Measurements from ENCODE around the gene RAMP2. TPM values are rescaled to one million over a fixed set of nuclear protein-coding genes. Genes with fewer than 3 reads are reported as not detected.

RAMP2 gene
- total RNA-seq, 2 donors from 2014 or later = 4.9 to 5.1 TPM

DNA sequence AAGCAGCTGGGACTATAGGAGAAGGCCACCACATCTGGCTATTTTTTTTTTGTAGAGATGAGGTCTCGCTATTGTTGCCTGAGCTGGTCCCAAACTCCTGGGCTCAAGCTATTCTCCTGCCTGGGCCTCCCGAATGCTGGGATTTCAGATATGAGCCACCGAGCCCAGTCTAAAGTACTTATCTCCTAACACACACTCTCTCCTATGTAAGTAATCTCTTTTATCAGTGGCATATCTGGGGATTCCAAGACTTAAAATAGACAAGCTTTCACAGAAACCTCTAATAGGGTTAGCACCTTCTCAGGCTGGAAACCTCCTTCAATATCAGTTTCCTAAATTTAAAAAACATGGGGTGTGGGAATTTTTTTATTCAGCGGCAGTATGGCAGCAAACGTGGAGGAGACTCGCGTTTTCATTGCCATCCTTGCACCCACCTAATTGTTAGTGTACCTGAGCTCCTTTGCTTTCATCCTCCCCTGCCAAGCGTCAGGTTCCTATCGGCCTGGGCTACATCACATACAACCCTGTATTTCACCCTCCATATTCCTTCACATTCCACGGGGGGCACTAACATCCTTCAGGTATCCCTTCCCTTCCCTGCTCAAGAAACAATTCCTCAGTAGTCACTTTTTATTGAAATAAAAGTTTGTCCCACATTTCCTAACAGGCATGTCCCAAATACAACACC lies 17.3 kb upstream of the RAMP2 start:
- peak overlapping the region; percentile 78 for H3K4me3 Mint-ChIP-seq
- Histone ChIP-seq H3K36me3 (ENCODE audit: control insufficient read depth, insufficient read depth, low read length) (no peaks in the 10 kb centered on the region), H3K9me3 (ENCODE audit: control insufficient read depth, low read length) (no peaks in the 10 kb centered on the region), H3K4me3 (ENCODE audit: low read length) (peak overlapping the region; percentile 86), H3K4me1 (ENCODE audit: control insufficient read depth, insufficient read depth, low read length) (peaks cover 3% of the 10 kb centered on the region), H3K9ac (ENCODE audit: extremely low read depth, low read length, poor library complexity, severe bottlenecking) (peak overlapping the region; percentile 59), H3K27ac (ENCODE audit: low read depth, low read length) (no peak overlapping the region), H3K27me3 (ENCODE audit: control insufficient read depth, insufficient read depth, low read length, poor library complexity, severe bottlenecking) (peaks cover 48% of the 10 kb centered on the region)
- WGBS, 2 experiments (ENCODE audit: insufficient coverage in 1 of 2, insufficient read length in 1 of 2) = 55 to 62% methylated on average over 8 to 10 of the region's 10 CpGs
- no peak for DNase-seq
- peaks cover 29% of the 10 kb centered on the region for H3K27me3 Mint-ChIP-seq (ENCODE audit: insufficient read depth)
- H3K36me3 Mint-ChIP-seq (ENCODE audit: low read depth) = no peaks in the 10 kb centered on the region
- peaks cover 4% of the 10 kb centered on the region for H3K9me3 Mint-ChIP-seq
- H3K4me1 Mint-ChIP-seq = peaks cover 9% of the 10 kb centered on the region
- TF ChIP-seq, protein P1, sequence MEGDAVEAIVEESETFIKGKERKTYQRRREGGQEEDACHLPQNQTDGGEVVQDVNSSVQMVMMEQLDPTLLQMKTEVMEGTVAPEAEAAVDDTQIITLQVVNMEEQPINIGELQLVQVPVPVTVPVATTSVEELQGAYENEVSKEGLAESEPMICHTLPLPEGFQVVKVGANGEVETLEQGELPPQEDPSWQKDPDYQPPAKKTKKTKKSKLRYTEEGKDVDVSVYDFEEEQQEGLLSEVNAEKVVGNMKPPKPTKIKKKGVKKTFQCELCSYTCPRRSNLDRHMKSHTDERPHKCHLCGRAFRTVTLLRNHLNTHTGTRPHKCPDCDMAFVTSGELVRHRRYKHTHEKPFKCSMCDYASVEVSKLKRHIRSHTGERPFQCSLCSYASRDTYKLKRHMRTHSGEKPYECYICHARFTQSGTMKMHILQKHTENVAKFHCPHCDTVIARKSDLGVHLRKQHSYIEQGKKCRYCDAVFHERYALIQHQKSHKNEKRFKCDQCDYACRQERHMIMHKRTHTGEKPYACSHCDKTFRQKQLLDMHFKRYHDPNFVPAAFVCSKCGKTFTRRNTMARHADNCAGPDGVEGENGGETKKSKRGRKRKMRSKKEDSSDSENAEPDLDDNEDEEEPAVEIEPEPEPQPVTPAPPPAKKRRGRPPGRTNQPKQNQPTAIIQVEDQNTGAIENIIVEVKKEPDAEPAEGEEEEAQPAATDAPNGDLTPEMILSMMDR (conservative IDR thresholded peaks at IDR 0.05) = peak; percentile 46
- peak overlapping the region; percentile 95 for H3K27ac Mint-ChIP-seq

DNA sequence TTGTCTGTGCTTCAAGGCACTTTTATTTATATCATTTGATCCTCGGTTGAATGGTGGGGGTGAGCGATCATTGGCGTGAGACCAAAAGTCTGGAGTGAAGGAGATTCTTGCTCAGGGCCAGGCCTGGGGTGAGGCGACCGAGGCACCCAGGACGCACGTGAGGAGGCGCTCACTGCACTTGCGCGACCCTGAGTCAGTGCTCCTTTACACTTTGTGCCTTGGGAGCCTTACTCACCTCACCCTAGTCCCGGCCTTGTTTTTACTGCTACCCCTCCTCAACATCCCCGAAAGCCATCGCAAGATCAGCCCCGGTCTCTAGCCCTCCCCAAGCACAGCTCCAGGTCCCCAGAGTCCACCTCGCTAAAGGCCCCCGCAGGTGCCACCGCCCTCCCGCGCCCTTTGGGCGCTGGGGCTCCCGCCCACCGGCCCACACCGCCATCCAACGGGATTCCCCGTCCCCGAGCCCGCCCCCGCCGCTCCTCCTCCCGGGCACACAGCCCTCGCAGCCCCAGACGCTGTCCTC lies 16.7 kb upstream of the RAMP2 start:
- 2 to 6% methylated on average over 3 to 27 of the region's 32 CpGs for WGBS, 2 experiments (ENCODE audit: insufficient coverage in 1 of 2, insufficient read length in 1 of 2)
- Histone ChIP-seq H3K27me3 (ENCODE audit: control insufficient read depth, insufficient read depth, low read length, poor library complexity, severe bottlenecking) (peaks cover 48% of the 10 kb centered on the region), H3K9ac (ENCODE audit: extremely low read depth, low read length, poor library complexity, severe bottlenecking) (peak overlapping the region; percentile 59), H3K4me1 (ENCODE audit: control insufficient read depth, insufficient read depth, low read length) (peaks cover 7% of the 10 kb centered on the region), H3K36me3 (ENCODE audit: control insufficient read depth, insufficient read depth, low read length) (no peaks in the 10 kb centered on the region), H3K9me3 (ENCODE audit: control insufficient read depth, low read length) (no peaks in the 10 kb centered on the region), H3K4me3 (ENCODE audit: low read length) (peak overlapping the region; percentile 86), H3K27ac (ENCODE audit: low read depth, low read length) (peak overlapping the region; percentile 75)
- DNase-seq = no peak
- no peaks in the 10 kb centered on the region for H3K36me3 Mint-ChIP-seq (ENCODE audit: low read depth)
- peaks cover 4% of the 10 kb centered on the region for H3K9me3 Mint-ChIP-seq
- peaks cover 29% of the 10 kb centered on the region for H3K27me3 Mint-ChIP-seq (ENCODE audit: insufficient read depth)
- H3K4me3 Mint-ChIP-seq = peak overlapping the region; percentile 78
- H3K4me1 Mint-ChIP-seq = peaks cover 13% of the 10 kb centered on the region
- TF ChIP-seq, protein P1 (conservative IDR thresholded peaks at IDR 0.05) = peak; percentile 34
- peak overlapping the region; percentile 95 for H3K27ac Mint-ChIP-seq

DNA sequence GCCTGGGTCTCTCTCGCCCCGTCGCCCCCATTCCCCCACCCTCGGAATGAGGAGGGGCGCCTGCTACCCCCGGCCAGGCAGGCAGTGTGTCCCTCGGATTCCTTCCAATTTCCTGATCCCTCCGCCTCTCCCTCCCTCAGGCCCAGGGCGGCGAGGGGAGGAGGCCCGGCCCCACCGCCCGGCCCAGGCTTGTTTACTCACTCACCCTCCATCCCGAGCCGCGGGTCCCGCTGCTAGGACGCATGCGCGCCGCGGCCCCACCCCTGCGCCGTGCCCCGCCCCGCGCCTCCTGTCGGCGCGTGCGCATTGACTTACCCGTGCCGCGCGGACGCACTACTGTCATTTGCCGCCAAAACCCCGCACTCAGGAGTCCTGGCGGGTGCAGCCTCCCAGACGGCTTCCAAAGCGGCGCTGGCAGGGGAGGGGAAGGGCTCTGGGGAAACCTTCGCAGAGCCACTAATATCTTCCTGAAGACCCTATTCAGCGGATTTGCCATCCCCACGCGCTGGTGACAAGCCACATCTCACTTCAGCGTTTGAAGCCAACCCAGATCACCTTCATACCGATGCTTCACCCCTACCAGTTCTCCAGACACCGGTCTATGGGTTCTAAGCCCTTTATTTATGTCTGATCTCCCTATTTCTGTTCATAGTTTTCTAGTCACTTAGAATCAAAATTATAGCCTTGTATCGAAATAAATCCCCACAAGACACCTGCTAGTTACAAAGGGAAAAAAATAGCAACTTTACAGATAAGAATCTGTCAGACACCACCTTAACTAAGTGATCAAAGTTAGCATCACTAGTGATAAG lies 16.0 kb upstream of the RAMP2 start, which contains the start of gene EZH1:
Gene EZH1, minus strand, starts transcription at position 235 of the 812 bp plus-strand sequence. CDS start 16,099 bp downstream, outside the sequence.
- peaks cover 16% of the 10 kb centered on the region for H3K4me1 Mint-ChIP-seq
- DNase-seq = peak; percentile 99
- peaks cover 29% of the 10 kb centered on the region for H3K27me3 Mint-ChIP-seq (ENCODE audit: insufficient read depth)
- TF ChIP-seq, protein P1 (conservative IDR thresholded peaks at IDR 0.05) = no peak
- no peaks in the 10 kb centered on the region for H3K36me3 ChIP-seq (ENCODE audit: control insufficient read depth, insufficient read depth, low read length)
- H3K27me3 ChIP-seq (ENCODE audit: control insufficient read depth, insufficient read depth, low read length, poor library complexity, severe bottlenecking) = peaks cover 48% of the 10 kb centered on the region
- H3K27ac Mint-ChIP-seq = peak within 1 kb of the TSS; percentile 95
- H3K9me3 ChIP-seq (ENCODE audit: control insufficient read depth, low read length) = no peaks in the 10 kb centered on the region
- H3K4me3 ChIP-seq (ENCODE audit: low read length) = peak within 1 kb of the TSS; percentile 86
- H3K4me3 Mint-ChIP-seq = peak within 1 kb of the TSS; percentile 78
- peaks cover 11% of the 10 kb centered on the region for H3K4me1 ChIP-seq (ENCODE audit: control insufficient read depth, insufficient read depth, low read length)
- WGBS, 2 experiments (ENCODE audit: insufficient coverage in 1 of 2, insufficient read length in 1 of 2) = 9 to 25% methylated on average over 10 to 50 of the region's 50 CpGs
- no peaks in the 10 kb centered on the region for H3K36me3 Mint-ChIP-seq (ENCODE audit: low read depth)
- H3K9me3 Mint-ChIP-seq = peaks cover 4% of the 10 kb centered on the region
- peak within 1 kb of the TSS; percentile 75 for H3K27ac ChIP-seq (ENCODE audit: low read depth, low read length)
- H3K9ac ChIP-seq (ENCODE audit: extremely low read depth, low read length, poor library complexity, severe bottlenecking) = peak within 1 kb of the TSS; percentile 59
